Right lobe of liver (tissue), 6 donors: ENCODE results near the gene CDC37. TPM values are rescaled to one million over a fixed set of nuclear protein-coding genes. Genes with fewer than 3 reads are reported as not detected.
A peak's percentile ranks its signal among the peaks of the same experiment; 100 is the strongest.

Source experiments
- ATAC-seq, 4 donors: fragments of 200-7000 bp; cut with Tn5 transposase; one replicate each; pipeline ENCODE4 v1.9.1; 2020; ENCODE audit warnings: mild to moderate bottlenecking in 4 of 4, moderate library complexity in 4 of 4
- DNase-seq, 3 donors: peaks; one replicate each; pipeline ENCODE4 v3.0.0-alpha.2; 2020
- H3K27ac ChIP-seq, 3 donors: fragments of 200-600 bp; one replicate each; pipeline ENCODE4 v1.8.0; 2022
- H3K27me3 ChIP-seq, 2 donors: fragments of 200-600 bp; one replicate each; pipeline ENCODE4 v1.8.0; 2022
- H3K36me3 ChIP-seq, 4 donors: fragments of 200-600 bp; sonication (generic) in 1 of 4; one replicate each; pipeline versions ENCODE4 v1.5.1 to v1.8.0; 2017 to 2022; ENCODE audit warnings: control low read depth in 1 of 4
- H3K4me1 ChIP-seq, 4 donors: fragments of 200-600 bp; sonication (generic) in 1 of 4; one replicate each; pipeline versions ENCODE4 v1.5.1 to v1.8.0; 2017 to 2022; ENCODE audit warnings: control low read depth in 1 of 4
- H3K4me3 ChIP-seq, 3 donors: fragments of 200-600 bp; one replicate each; pipeline ENCODE4 v1.8.0; 2022
- H3K9me3 ChIP-seq, 4 donors: fragments of 200-600 bp; sonication (generic) in 1 of 4; one replicate each; pipeline versions ENCODE4 v1.5.1 to v1.8.0; 2017 to 2022; ENCODE audit warnings: control low read depth in 1 of 4
- POLR2A ChIP-seq: fragments of 450-650 bp; IDR thresholded peaks from one replicate; pipeline ENCODE4 v1.6.1; 2017; ENCODE audit warnings: antibody characterized with exemption, mild to moderate bottlenecking
- WGBS: methylation state at CpG from one replicate; pipeline ENCODE4 v1.1.6; 2018; ENCODE audit warnings: low coverage, low lambda C conversion rate; ENCODE audit not compliant: insufficient coverage; ENCODE audit errors: missing lambda C conversion rate; 5-methylcytosine and 5-hydroxymethylcytosine counted together
- intact Hi-C, 2 donors: fragments of 100-400 bp; cut with DNase I; formaldehyde crosslinking; loops; one replicate each; pipeline versions ENCODE4 v1.11.2 to v1.14.1; 2022
- total RNA-seq, 6 experiments: library from RNA; depleted of rRNA in 2 of 6; stranded (reverse); fragments of >200 nt in 2 of 6; fragmentation: NEBNext Ultra II Directional in 3 of 6; extraction: Animal tissue kit (Norgen Biotek cat#: 25700) in 3 of 6; gene quantifications; one replicate each; pipeline versions ENCODE4 v1.1.0 to v1.2.4, GENCODE V29; 2016 to 2023
- TF ChIP-seq, protein P1 (sequence below), 4 donors: fragments of 200-600 bp in 3 of 4; fragments of 450-650 bp in 1 of 4; IDR thresholded peaks; one replicate each; pipeline versions ENCODE4 v1.5.1 to v1.8.0; 2016 to 2022; ENCODE audit warnings: antibody characterized with exemption in 4 of 4, mild to moderate bottlenecking in 2 of 4
- donor health status: DM: no; HTN: yes; CAD: no.
- donor health status: DM: no; HTN: no; CAD: no.
- donor health status: DM: no; HTN: no; CAD: no.
- donor health status: DM: no; HTN: yes; CAD: no.
- donor health status: DM: no; HTN: yes; CAD: no.

Gene CDC37
- total RNA-seq, 6 experiments from 2014 or later = 39.6 to 74.9 (median 50.1) TPM

DNA sequence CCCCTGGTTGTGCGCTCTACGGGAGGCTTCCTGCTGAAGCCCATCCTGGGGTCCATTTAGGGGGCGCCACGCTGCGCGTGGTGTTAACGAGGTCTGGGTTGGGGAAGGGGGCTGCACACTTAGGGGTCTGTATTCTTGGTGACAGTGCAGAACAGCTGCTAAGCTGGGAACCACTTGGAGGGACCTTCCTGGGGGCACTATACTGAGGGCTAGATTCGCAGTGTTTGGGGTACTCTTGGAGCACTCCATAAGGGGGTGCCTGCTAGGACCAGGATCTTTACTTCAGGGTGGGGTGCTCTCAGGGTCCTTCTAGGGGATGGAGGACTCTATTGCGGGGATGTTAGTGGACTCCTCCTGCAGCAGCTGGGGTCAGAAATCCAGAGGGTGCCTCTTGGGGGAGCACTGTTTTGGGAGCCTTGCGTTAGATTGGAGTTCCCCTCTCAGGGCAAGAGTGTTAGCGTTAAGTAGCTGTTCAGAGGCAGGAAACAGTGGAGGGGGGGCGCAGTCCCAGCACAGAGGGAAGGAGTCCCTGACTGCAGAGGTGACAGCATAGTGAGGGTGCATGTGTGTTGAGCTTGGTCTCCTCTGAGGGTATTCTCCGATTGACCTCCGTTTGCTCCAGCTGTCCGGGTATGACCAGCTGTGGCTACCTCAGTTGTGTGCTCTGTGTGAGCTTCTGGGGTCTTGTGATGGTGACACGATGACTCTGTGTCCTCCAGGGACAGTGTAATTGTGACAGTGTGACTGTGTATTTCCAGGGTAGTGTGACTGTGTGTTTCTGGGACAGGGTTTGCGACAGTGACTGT, 18.1 kb upstream of the CDC37 start:
- ATAC-seq (no peak), DNase-seq (no peak)
- TF ChIP-seq, protein P1, sequence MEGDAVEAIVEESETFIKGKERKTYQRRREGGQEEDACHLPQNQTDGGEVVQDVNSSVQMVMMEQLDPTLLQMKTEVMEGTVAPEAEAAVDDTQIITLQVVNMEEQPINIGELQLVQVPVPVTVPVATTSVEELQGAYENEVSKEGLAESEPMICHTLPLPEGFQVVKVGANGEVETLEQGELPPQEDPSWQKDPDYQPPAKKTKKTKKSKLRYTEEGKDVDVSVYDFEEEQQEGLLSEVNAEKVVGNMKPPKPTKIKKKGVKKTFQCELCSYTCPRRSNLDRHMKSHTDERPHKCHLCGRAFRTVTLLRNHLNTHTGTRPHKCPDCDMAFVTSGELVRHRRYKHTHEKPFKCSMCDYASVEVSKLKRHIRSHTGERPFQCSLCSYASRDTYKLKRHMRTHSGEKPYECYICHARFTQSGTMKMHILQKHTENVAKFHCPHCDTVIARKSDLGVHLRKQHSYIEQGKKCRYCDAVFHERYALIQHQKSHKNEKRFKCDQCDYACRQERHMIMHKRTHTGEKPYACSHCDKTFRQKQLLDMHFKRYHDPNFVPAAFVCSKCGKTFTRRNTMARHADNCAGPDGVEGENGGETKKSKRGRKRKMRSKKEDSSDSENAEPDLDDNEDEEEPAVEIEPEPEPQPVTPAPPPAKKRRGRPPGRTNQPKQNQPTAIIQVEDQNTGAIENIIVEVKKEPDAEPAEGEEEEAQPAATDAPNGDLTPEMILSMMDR (IDR thresholded peaks at IDR 0.05) = no peak
- no peak for TF ChIP-seq POLR2A
- H3K27me3 ChIP-seq = peaks cover 0 to 21% of the 10 kb centered on the region in 2 donors
- H3K4me1 ChIP-seq = peaks cover 0 to 25% (median 5%) of the 10 kb centered on the region in 4 donors
- H3K9me3 ChIP-seq = no peaks in the 10 kb centered on the region
- H3K27ac ChIP-seq = no peak overlapping the region
- intact Hi-C loops = no loop called here
- H3K4me3 ChIP-seq = no peak overlapping the region
- H3K36me3 ChIP-seq = no peaks in the 10 kb centered on the region
- WGBS = 22% methylated on average over 4 of the region's 17 CpGs

DNA sequence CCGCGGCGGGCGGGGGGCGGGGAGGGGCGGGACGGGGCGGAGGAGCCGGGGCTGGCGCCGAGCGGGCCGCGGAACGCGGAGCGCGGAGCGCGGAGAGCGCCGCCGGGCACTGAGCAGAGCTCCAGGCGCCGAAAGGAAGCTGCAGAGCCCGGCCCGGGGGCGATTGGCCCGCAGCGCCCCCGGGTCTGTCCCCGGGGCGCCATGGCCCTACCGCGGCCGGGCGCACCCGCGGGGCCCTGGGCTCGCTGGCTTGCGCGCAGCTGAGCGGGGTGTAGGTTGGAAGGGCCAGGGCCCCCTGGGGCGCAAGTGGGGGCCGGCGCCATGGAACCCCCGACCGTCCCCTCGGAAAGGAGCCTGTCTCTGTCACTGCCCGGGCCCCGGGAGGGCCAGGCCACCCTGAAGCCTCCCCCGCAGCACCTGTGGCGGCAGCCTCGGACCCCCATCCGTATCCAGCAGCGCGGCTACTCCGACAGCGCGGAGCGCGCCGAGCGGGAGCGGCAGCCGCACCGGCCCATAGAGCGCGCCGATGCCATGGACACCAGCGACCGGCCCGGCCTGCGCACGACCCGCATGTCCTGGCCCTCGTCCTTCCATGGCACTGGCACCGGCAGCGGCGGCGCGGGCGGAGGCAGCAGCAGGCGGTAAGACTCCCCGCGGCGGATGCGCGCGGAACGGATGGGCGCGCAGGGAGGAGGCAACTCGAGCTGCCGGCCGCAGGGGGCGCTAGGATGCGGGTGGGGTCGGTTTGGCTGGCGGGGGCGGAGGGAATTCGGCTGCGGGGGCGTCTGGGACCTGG, 17.3 kb upstream of the CDC37 start, which contains the start of gene PDE4A:
Gene PDE4A (plus strand): TSS at position 95 of the 796 bp plus-strand sequence. CDS start 227 bp downstream, at position 322.
- TF ChIP-seq, protein P1 (IDR thresholded peaks at IDR 0.05) = peak in 1 of 4 donors; percentile 10
- no peak for TF ChIP-seq POLR2A
- WGBS = 3% methylated on average over 5 of the region's 104 CpGs
- ATAC-seq (no peak), DNase-seq (no peak)
- Histone ChIP-seq H3K27ac (no peak within 1 kb of the TSS), H3K4me1 (peaks cover 0 to 30% (median 5%) of the 10 kb centered on the region in 4 donors), H3K9me3 (no peaks in the 10 kb centered on the region), H3K27me3 (peaks cover 0 to 21% of the 10 kb centered on the region in 2 donors), H3K36me3 (no peaks in the 10 kb centered on the region), H3K4me3 (no peak within 1 kb of the TSS)
- intact Hi-C loops = no loop called here

DNA sequence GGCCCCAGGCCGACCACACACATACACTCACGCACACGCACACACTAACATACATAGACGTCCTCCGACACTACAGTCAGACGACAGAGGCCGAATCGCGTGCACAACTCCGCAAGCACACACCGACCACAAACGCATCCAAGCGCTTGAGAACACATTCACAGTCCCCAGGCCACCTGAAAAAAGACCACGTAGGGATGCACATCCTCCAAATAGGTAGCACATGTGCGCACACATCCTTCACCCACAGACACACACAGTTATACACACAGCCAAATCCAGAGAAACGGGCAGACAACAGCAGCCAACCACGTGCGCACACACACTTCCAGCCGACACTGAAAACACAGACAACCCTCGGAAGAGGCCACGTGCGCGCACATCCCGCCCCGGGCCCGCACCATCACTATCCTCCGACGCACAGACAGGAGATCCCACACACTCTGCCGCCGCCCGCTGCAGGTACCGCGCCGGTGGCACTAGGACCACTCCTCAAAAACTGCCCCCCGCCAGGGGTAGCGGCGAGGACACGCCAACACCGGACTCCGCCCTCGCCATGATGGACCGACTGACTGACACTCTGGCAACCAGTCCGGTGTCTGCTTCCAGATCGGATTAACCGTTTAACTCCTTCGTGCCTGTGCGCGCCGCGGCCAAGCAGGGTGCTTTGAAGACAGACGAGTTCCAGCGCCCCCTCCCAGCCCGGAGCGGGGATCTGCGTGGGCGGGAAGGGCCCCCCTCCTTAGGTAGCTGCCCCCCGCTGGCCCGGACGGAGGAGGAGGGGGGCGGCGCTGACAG, 16.5 kb upstream of the CDC37 start:
- no peaks in the 10 kb centered on the region for H3K36me3 ChIP-seq
- H3K27ac ChIP-seq = no peak overlapping the region
- H3K4me1 ChIP-seq = peaks cover 0 to 31% (median 4%) of the 10 kb centered on the region in 4 donors
- 0% methylated on average over 14 of the region's 61 CpGs for WGBS
- intact Hi-C loops = no loop called here
- H3K27me3 ChIP-seq = peaks cover 0 to 21% of the 10 kb centered on the region in 2 donors
- ATAC-seq (no peak), DNase-seq (no peak)
- TF ChIP-seq, protein P1 (IDR thresholded peaks at IDR 0.05) = no peak
- TF ChIP-seq POLR2A = no peak
- H3K4me3 ChIP-seq = no peak overlapping the region
- H3K9me3 ChIP-seq = no peaks in the 10 kb centered on the region

DNA sequence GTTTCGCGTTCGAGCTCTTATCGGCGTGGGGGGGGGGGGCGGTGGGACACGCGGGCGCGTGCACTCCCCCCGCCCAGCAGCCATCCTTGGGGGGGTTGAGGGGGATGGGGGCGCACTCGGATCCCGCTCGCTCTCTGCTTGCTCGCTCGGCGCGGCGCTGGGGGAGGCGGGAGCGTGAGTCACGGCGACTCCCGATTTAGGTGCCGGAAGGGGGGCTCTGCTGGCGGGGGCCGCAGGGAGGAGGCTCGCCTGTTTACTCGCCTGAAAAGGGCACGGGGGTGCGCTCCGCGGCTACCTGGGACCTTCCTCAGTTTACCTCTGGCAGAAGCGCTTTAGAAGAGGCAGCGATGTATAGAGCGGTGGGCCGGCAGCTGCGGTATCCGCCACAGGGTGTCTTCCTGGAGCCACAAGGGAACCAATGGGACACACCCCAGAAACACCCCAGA, 15.9 kb upstream of the CDC37 start:
- H3K27me3 ChIP-seq = peaks cover 0 to 21% of the 10 kb centered on the region in 2 donors

More for the DNA sequence above, 15.9 kb upstream of the CDC37 start:
- no peaks in the 10 kb centered on the region for H3K9me3 ChIP-seq
- no peak for TF ChIP-seq POLR2A
- TF ChIP-seq, protein P1 (IDR thresholded peaks at IDR 0.05) = no peak
- ATAC-seq (no peak), DNase-seq (no peak)
- no peak overlapping the region for H3K27ac ChIP-seq
- peaks cover 0 to 25% (median 1%) of the 10 kb centered on the region in 4 donors for H3K4me1 ChIP-seq
- no peaks in the 10 kb centered on the region for H3K36me3 ChIP-seq
- WGBS = 0% methylated on average over 4 of the region's 40 CpGs
- no peak overlapping the region for H3K4me3 ChIP-seq
- intact Hi-C loops = no loop called here
